Erythroblast (primary cell): ENCODE data around the gene TRPC4AP.
A peak's percentile ranks its signal among the peaks of the same experiment; 100 is the strongest.

Experiments used
- DNase-seq, 2 experiments: peaks; one replicate each; lab custom pipeline; 2025; lab: John Stamatoyannopoulos, UW
- GATA1 ChIP-seq: IDR thresholded peaks from 2 replicates; pipeline ENCODE4 v1.6.1; 2011; ENCODE audit warnings: low read depth, mild to moderate bottlenecking, control low read depth, low read length, moderate library complexity
- POLR2A ChIP-seq: IDR thresholded peaks from 2 replicates; pipeline ENCODE4 v1.6.1; 2011; ENCODE audit warnings: mild to moderate bottlenecking, low read length

TRPC4AP gene

GRCh38 chr20:34968042-34968775, 124.4 kb downstream of the TRPC4AP start:
- DNase-seq: no peak
- TF ChIP-seq POLR2A (no peak), GATA1 (no peak)

- DNase-seq: no peak
- TF ChIP-seq GATA1 (no peak), POLR2A (no peak)
Measured at GRCh38 chr20:34967421-34967820, 125.2 kb downstream of the TRPC4AP start.

GRCh38 chr20:34965051-34965450, 127.6 kb downstream of the TRPC4AP start:
- TF ChIP-seq GATA1: no peak
- no peak for TF ChIP-seq POLR2A
- DNase-seq: no peak

GRCh38 chr20:34964486-34964885, 128.1 kb downstream of the TRPC4AP start:
- no peak for DNase-seq
- no peak for TF ChIP-seq GATA1
- TF ChIP-seq POLR2A: no peak

- DNase-seq: no peak
- TF ChIP-seq POLR2A: no peak
- no peak for TF ChIP-seq GATA1
Measured at GRCh38 chr20:34956751-34957472, 135.7 kb downstream of the TRPC4AP start.

GRCh38 chr20:34956041-34956458, 136.6 kb downstream of the TRPC4AP start:
- DNase-seq: no peak
- TF ChIP-seq GATA1: no peak
- no peak for TF ChIP-seq POLR2A

GRCh38 chr20:34955231-34956040, 137.2 kb downstream of the TRPC4AP start, which contains the start of the genes GSS and MYH7B:
Gene GSS, minus strand, starts transcription at chr20:34955806. Its CDS starts 3,954 bp downstream, at chr20:34951852.
Gene MYH7B, plus strand, starts transcription at chr20:34955868. Its CDS starts 22,138 bp downstream, at chr20:34978006.
- peak; percentile 95 to 97 for DNase-seq
- no peak for TF ChIP-seq GATA1
- peak; percentile 92 for TF ChIP-seq POLR2A

- peak in 1 of 2 experiments; percentile 73 for DNase-seq
- TF ChIP-seq POLR2A: no peak
- no peak for TF ChIP-seq GATA1
Measured at GRCh38 chr20:34954904-34955230, 137.7 kb downstream of the TRPC4AP start.

- no peak for DNase-seq
- no peak for TF ChIP-seq GATA1
- TF ChIP-seq POLR2A: no peak
Measured at GRCh38 chr20:34953960-34954359, 138.6 kb downstream of the TRPC4AP start.

- DNase-seq: no peak
- TF ChIP-seq POLR2A (no peak), GATA1 (no peak)
Measured at GRCh38 chr20:34952671-34953070, 139.9 kb downstream of the TRPC4AP start.
